Vagina (tissue), 2 donors: ENCODE measurements around the gene TTF2.

Experiments
- POLR2A ChIP-seq, 2 donors: fragments of 450-650 bp; IDR thresholded peaks; one replicate each; pipeline ENCODE4 v1.6.1; 2017; ENCODE audit warnings: antibody characterized with exemption in 2 of 2, mild to moderate bottlenecking in 2 of 2, moderate library complexity in 2 of 2
- POLR2AphosphoS5 ChIP-seq, 2 donors: sonication (generic); formaldehyde crosslinking; IDR thresholded peaks; one replicate each; pipeline ENCODE4 v1.9.0; 2017; ENCODE audit warnings: antibody characterized with exemption in 2 of 2, mild to moderate bottlenecking in 2 of 2, low read depth in 1 of 2; ENCODE audit not compliant: insufficient read depth in 1 of 2
- TF ChIP-seq, protein P1 (sequence below), 3 experiments: fragments of 450-650 bp in 2 of 3; fragments of 200-600 bp in 1 of 3; sonication (generic) in 1 of 3; IDR thresholded peaks; one replicate each; pipeline ENCODE4 v1.5.1; 2017 to 2019; ENCODE audit warnings: antibody characterized with exemption in 3 of 3, mild to moderate bottlenecking in 2 of 3, moderate library complexity in 2 of 3

DNA sequence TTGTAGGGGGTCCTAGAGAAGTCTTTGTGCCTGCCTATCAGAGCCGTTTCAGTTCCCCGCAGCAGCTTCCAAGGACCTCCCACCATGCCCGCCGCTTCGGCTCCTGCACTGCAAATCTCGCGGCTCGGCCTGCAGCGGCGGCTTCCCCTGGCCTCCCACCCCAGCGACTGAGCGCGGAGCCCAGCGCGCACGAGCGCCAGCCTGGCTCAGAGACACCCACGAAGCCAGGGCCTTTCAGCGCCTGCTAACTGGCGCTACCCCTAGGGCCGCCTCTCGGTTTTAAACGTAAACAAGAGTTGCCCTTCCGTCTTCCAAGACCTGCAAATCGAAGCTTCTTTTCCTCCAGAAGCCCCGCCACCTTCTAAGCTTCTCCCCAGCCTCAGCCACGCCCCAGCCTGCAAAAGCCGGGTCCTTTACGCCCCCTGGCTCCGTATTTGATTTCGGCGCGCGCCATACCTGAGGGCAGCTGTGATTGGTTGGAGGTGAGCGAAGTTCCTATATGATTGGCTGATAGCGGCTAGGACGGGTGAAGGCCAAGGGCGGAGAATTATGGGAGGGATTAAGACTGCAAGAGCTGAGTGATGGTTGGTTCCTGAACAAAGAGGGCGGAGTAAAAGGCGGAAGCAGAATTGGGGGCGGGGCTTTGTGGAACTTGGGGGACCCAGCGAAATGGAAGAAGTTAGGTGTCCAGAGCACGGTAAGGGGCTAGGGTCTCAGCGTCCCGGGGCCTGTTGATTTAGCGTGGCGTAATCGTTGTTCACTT, at the start of gene TTF2:
- TF ChIP-seq, protein P1, sequence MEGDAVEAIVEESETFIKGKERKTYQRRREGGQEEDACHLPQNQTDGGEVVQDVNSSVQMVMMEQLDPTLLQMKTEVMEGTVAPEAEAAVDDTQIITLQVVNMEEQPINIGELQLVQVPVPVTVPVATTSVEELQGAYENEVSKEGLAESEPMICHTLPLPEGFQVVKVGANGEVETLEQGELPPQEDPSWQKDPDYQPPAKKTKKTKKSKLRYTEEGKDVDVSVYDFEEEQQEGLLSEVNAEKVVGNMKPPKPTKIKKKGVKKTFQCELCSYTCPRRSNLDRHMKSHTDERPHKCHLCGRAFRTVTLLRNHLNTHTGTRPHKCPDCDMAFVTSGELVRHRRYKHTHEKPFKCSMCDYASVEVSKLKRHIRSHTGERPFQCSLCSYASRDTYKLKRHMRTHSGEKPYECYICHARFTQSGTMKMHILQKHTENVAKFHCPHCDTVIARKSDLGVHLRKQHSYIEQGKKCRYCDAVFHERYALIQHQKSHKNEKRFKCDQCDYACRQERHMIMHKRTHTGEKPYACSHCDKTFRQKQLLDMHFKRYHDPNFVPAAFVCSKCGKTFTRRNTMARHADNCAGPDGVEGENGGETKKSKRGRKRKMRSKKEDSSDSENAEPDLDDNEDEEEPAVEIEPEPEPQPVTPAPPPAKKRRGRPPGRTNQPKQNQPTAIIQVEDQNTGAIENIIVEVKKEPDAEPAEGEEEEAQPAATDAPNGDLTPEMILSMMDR (IDR thresholded peaks at IDR 0.05), result no peak
- TF ChIP-seq POLR2A (IDR thresholded peaks at IDR 0.05) (no peak), POLR2AphosphoS5 (IDR thresholded peaks at IDR 0.05; ENCODE audit: insufficient read depth in 1 of 2, low read depth in 1 of 2) (peak; percentile 72 to 87)
